Right renal cortex interstitium (tissue), 3 donors: ENCODE results near the gene WFIKKN1. TPM values are rescaled to one million over a fixed set of nuclear protein-coding genes. Genes with fewer than 3 reads are reported as not detected.

Experiments
- DNase-seq, 3 donors: peaks; one replicate each; pipeline ENCODE4 v3.0.0-alpha.2; 2013; ENCODE audit warnings: low read depth in 3 of 3, low spot score in 2 of 3
- polyA plus RNA-seq, 3 donors: library from polyadenylated mRNA; unstranded; fragments of 120-200 nt; gene quantifications; one replicate each; pipeline ENCODE4 v1.2.1, GENCODE V29; 2013; ENCODE audit not compliant: insufficient read length in 3 of 3

The WFIKKN1 gene
- polyA plus RNA-seq, 3 donors = 0.82 to 1.2 (median 0.94) TPM

GRCh38 chr16:671353-672131, 40.8 kb downstream of the WFIKKN1 start:
- DNase-seq = no peak

GRCh38 chr16:672371-672770, 41.6 kb downstream of the WFIKKN1 start:
- no peak for DNase-seq

- no peak for DNase-seq
Observed at GRCh38 chr16:672851-673250, 42.1 kb downstream of the WFIKKN1 start.

GRCh38 chr16:673399-673991, 42.7 kb downstream of the WFIKKN1 start:
- DNase-seq = no peak

- no peak for DNase-seq
Observed at GRCh38 chr16:674214-674881, 43.6 kb downstream of the WFIKKN1 start.

GRCh38 chr16:674968-675883, 44.4 kb downstream of the WFIKKN1 start, which contains the start of gene RHBDL1:
TSS of gene RHBDL1 (plus strand) at chr16:675671. CDS start at chr16:675791, 120 bp downstream.
- DNase-seq = no peak

- DNase-seq = no peak
Observed at GRCh38 chr16:675884-676564, 45.2 kb downstream of the WFIKKN1 start.

- no peak for DNase-seq
Observed at GRCh38 chr16:676565-676902, 45.7 kb downstream of the WFIKKN1 start.

- no peak for DNase-seq
Observed at GRCh38 chr16:676913-677312, 46.1 kb downstream of the WFIKKN1 start.

- no peak for DNase-seq
Observed at GRCh38 chr16:677316-678190, 46.8 kb downstream of the WFIKKN1 start.

- no peak for DNase-seq
Observed at GRCh38 chr16:678209-678857, 47.5 kb downstream of the WFIKKN1 start.

- DNase-seq = peak in 1 of 3 donors; percentile 49
Observed at GRCh38 chr16:678858-679813, 48.4 kb downstream of the WFIKKN1 start.

GRCh38 chr16:679814-680624, 49.2 kb downstream of the WFIKKN1 start, which contains the start of gene STUB1:
TSS of gene STUB1 (plus strand) at chr16:680410. CDS start at chr16:680526, 116 bp downstream.
- peak in 1 of 3 donors; percentile 52 for DNase-seq

GRCh38 chr16:680625-680945, 49.8 kb downstream of the WFIKKN1 start:
- no peak for DNase-seq

GRCh38 chr16:680967-681745, 50.4 kb downstream of the WFIKKN1 start:
- DNase-seq = no peak
